Articular chondrocyte of knee joint (primary cell): ENCODE measurements around the gene TSPY1. TPM values are rescaled to one million over a fixed set of nuclear protein-coding genes. Genes with fewer than 3 reads are reported as not detected.

Source experiments
- total RNA-seq: library from RNA; depleted of rRNA; stranded (reverse); fragments of >200 nt; gene quantifications from 2 replicates; pipeline ENCODE4 v1.2.3, GENCODE V29; 2012

Gene TSPY1
- not detected in 2 replicates for total RNA-seq

GRCh38 chrY:9466655-9467054 is at the start of gene TSPY1:
Gene TSPY1, plus strand, starts transcription at chrY:9466955. Its CDS starts 46 bp downstream, at chrY:9467001.

GRCh38 chrY:9486967-9487366 is 20.2 kb downstream of the TSPY1 start, which contains the start of gene TSPY9:
Gene TSPY9, plus strand, starts transcription at chrY:9487267. Its CDS starts 46 bp downstream, at chrY:9487313.

Other genes starting within 250 kb of the TSPY1 start
- not detected in 2 replicates for gene TSPY4, start 129.5 kb upstream of the TSPY1 start, total RNA-seq
- not detected in 2 replicates for gene TSPY8, start 109.2 kb upstream of the TSPY1 start, total RNA-seq
- gene TSPY3, start 68.5 kb upstream of the TSPY1 start, total RNA-seq: not detected in 2 replicates
- not detected in 2 replicates for gene TSPY9, start 20.3 kb downstream of the TSPY1 start, total RNA-seq
- gene TSPY10, start 60.9 kb downstream of the TSPY1 start, total RNA-seq: not detected in 2 replicates